Kidney (tissue), 14 donors: ENCODE results near the gene CCDC85B. TPM values are rescaled to one million over a fixed set of nuclear protein-coding genes. Genes with fewer than 3 reads are reported as not detected.

Experiments
- DNase-seq, 5 donors: peaks; one replicate each; pipeline ENCODE4 v3.0.0-alpha.2; 2013 to 2020
- FAIRE-seq: peaks from 2 replicates; lab custom pipeline; 2012; peaks lifted over from hg19 to GRCh38; lab: Jason Lieb, UNC
- H3K27ac ChIP-seq, 2 donors: one replicate each; pipeline ENCODE4 v1.7.0; 2013; ENCODE audit warnings: low read depth in 2 of 2, low read length in 2 of 2, inconsistent platforms in 1 of 2
- H3K27me3 ChIP-seq: one replicate; pipeline ENCODE4 v1.7.1; 2013; ENCODE audit warnings: low read length, inconsistent platforms; ENCODE audit not compliant: control insufficient read depth, insufficient read depth
- H3K36me3 ChIP-seq, 3 donors: one replicate each; pipeline versions ENCODE4 v1.7.0 to v1.7.1; 2013; ENCODE audit warnings: low read length in 3 of 3, control low read depth in 1 of 3, inconsistent platforms in 1 of 3; ENCODE audit not compliant: insufficient read depth in 3 of 3, control insufficient read depth in 2 of 3
- H3K4me1 ChIP-seq, 3 donors: one replicate each; pipeline versions ENCODE4 v1.7.0 to v1.7.1; 2013; ENCODE audit warnings: low read length in 3 of 3, inconsistent platforms in 1 of 3, low read depth in 1 of 3; ENCODE audit not compliant: control insufficient read depth in 2 of 3, insufficient read depth in 2 of 3
- H3K4me3 ChIP-seq, 3 donors: one replicate each; pipeline versions ENCODE4 v1.7.0 to v1.8.1; 2013; ENCODE audit warnings: low read length in 3 of 3, control low read depth in 1 of 3, inconsistent platforms in 1 of 3
- H3K9ac ChIP-seq, 3 donors: one replicate each; pipeline versions ENCODE4 v1.7.0 to v1.7.1; 2013; ENCODE audit warnings: low read length in 3 of 3, control low read depth in 1 of 3, inconsistent platforms in 1 of 3
- H3K9me3 ChIP-seq, 3 donors: one replicate each; pipeline versions ENCODE4 v1.7.0 to v1.7.1; 2013; ENCODE audit warnings: low read length in 3 of 3, control low read depth in 1 of 3, inconsistent platforms in 1 of 3; ENCODE audit not compliant: control insufficient read depth in 2 of 3, insufficient read depth in 1 of 3
- CTCF ChIP-seq: IDR thresholded peaks from 3 replicates; pipeline ENCODE4 v1.5.1; 2012; ENCODE audit warnings: mild to moderate bottlenecking, moderate library complexity, borderline replicate concordance; ENCODE audit not compliant: insufficient read depth; ENCODE audit errors: extremely low read depth
- intact Hi-C: fragments of 100-400 bp; cut with DNase I; formaldehyde crosslinking; loops from one replicate; pipeline ENCODE4 v1.11.1; 2022
- polyA plus RNA-seq: library from polyadenylated mRNA; stranded (reverse); fragments of 350-450 nt; fragmentation: Illumina TruSeq; extraction: RNeasy Lipid Tissue Mini Kit (QIAGEN cat#74804); gene quantifications from one replicate; pipeline ENCODE4 v1.2.3, GENCODE V29; 2014; ENCODE audit warnings: low read depth, low replicate concordance; ENCODE audit not compliant: insufficient read depth
- total RNA-seq: library from RNA; stranded (reverse); fragmentation: NEBNext Ultra II Directional; extraction: Animal tissue kit (Norgen Biotek cat#: 25700); gene quantifications from one replicate; pipeline ENCODE4 v1.2.1, GENCODE V29; 2021
- donor health status: control.
- donor health status: control.
- donor health status: control.
- donor health status: control.
- donor health status: control.
- donor health status: DM: yes; HTN: yes; CAD: no.
- donor health status: Normal renal cell carcinoma (clear cell type).

CCDC85B gene
- total and polyA plus RNA-seq, 2 donors from 2014 or later: 26.1 to 31.8 TPM

GRCh38 chr11:65858681-65859087 is 31.8 kb upstream of the CCDC85B start:
- H3K4me3 ChIP-seq: peak overlapping the region; percentile 77 to 96 (median 80)
- H3K4me1 ChIP-seq: peaks cover 0 to 31% (median 27%) of the 10 kb centered on the region in 3 donors
- DNase-seq: no peak
- FAIRE-seq: no peak
- no peaks in the 10 kb centered on the region for H3K27me3 ChIP-seq
- H3K9me3 ChIP-seq: no peaks in the 10 kb centered on the region
- TF ChIP-seq CTCF: no peak
- peaks cover 11 to 31% (median 20%) of the 10 kb centered on the region in 3 donors for H3K36me3 ChIP-seq
- H3K9ac ChIP-seq: peak overlapping the region; percentile 71 to 86 (median 76)
- intact Hi-C loops: no loop called here
- peak overlapping the region; percentile 98 to 100 for H3K27ac ChIP-seq

GRCh38 chr11:65859095-65859811 is 31.2 kb upstream of the CCDC85B start:
- H3K4me1 ChIP-seq: peaks cover 0 to 31% (median 26%) of the 10 kb centered on the region in 3 donors
- intact Hi-C loops: no loop called here

GRCh38 chr11:65859812-65860277 is 30.6 kb upstream of the CCDC85B start:
- no peaks in the 10 kb centered on the region for H3K27me3 ChIP-seq
- DNase-seq: no peak
- no peak for FAIRE-seq
- peak overlapping the region; percentile 66 to 96 (median 75) for H3K4me3 ChIP-seq
- H3K9ac ChIP-seq: peak overlapping the region; percentile 28 to 100 (median 92)
- intact Hi-C loops: no loop called here
- peak overlapping the region; percentile 98 to 100 for H3K27ac ChIP-seq
- no peak for TF ChIP-seq CTCF
- peaks cover 0 to 31% (median 25%) of the 10 kb centered on the region in 3 donors for H3K4me1 ChIP-seq
- peaks cover 6 to 31% (median 22%) of the 10 kb centered on the region in 3 donors for H3K36me3 ChIP-seq
- H3K9me3 ChIP-seq: no peaks in the 10 kb centered on the region

More at GRCh38 chr11:65859095-65859811, 31.2 kb upstream of the CCDC85B start:
- DNase-seq (peak; percentile 98 to 100 (median 99)), FAIRE-seq (no peak)
- Histone ChIP-seq H3K27ac (peak overlapping the region; percentile 98 to 100), H3K4me3 (peak overlapping the region; percentile 77 to 96 (median 80)), H3K9me3 (no peaks in the 10 kb centered on the region), H3K9ac (peak overlapping the region; percentile 28 to 100 (median 92)), H3K36me3 (peaks cover 9 to 31% (median 20%) of the 10 kb centered on the region in 3 donors), H3K27me3 (no peaks in the 10 kb centered on the region)
- peak; percentile 0 for TF ChIP-seq CTCF
